SIG-M5 treated with dmso at 0.1 percent for 504 hours (cell line): Measurements from ENCODE around the gene OR51T1.

Source experiments
- DNase-seq: peaks from one replicate; lab custom pipeline; 2025; ENCODE audit not compliant: unreplicated experiment; lab: John Stamatoyannopoulos, UW

OR51T1 gene

GRCh38 chr11:4926608-4927007 lies 44.9 kb downstream of the OR51T1 start:
- DNase-seq, result no peak
